GM12864 (cell line): ENCODE measurements around the gene LRP6.

Experiments used
- DNase-seq: peaks from one replicate; pipeline ENCODE4 v3.0.0-alpha.2; 2011; ENCODE audit warnings: low read depth
- H3K4me3 ChIP-seq: 2 replicates; pipeline ENCODE4 v1.5.1; 2011; ENCODE audit warnings: mild to moderate bottlenecking, low read depth, low read length, control low read depth
- CTCF ChIP-seq: IDR thresholded peaks from 2 replicates; pipeline ENCODE4 v1.5.1; 2011; ENCODE audit warnings: low read depth, mild to moderate bottlenecking, moderate library complexity, low read length, control low read depth, inconsistent platforms; ENCODE audit errors: missing control alignments

The LRP6 gene

GRCh38 chr12:12171991-12172511 is 94.8 kb downstream of the LRP6 start:
- DNase-seq = peak; percentile 18
- H3K4me3 ChIP-seq = no peak overlapping the region
- TF ChIP-seq CTCF = no peak

- H3K4me3 ChIP-seq = no peak overlapping the region
- no peak for TF ChIP-seq CTCF
- DNase-seq = no peak
Observed at GRCh38 chr12:12167847-12168246, 99.0 kb downstream of the LRP6 start.

- TF ChIP-seq CTCF = no peak
- H3K4me3 ChIP-seq = no peak overlapping the region
- no peak for DNase-seq
Observed at GRCh38 chr12:12166751-12167150, 100.1 kb downstream of the LRP6 start.

GRCh38 chr12:12159988-12160387 is 106.9 kb downstream of the LRP6 start:
- H3K4me3 ChIP-seq = no peak overlapping the region
- DNase-seq = no peak
- TF ChIP-seq CTCF = no peak

GRCh38 chr12:12158858-12159257 is 108.0 kb downstream of the LRP6 start:
- TF ChIP-seq CTCF = no peak
- DNase-seq = no peak
- H3K4me3 ChIP-seq = no peak overlapping the region

- no peak overlapping the region for H3K4me3 ChIP-seq
- no peak for DNase-seq
- no peak for TF ChIP-seq CTCF
Observed at GRCh38 chr12:12157424-12157823, 109.4 kb downstream of the LRP6 start.

- no peak for TF ChIP-seq CTCF
- DNase-seq = no peak
- no peak overlapping the region for H3K4me3 ChIP-seq
Observed at GRCh38 chr12:12156828-12157227, 110.0 kb downstream of the LRP6 start.
